NCI-H69 (cell line): ENCODE results near the gene NBDY.
"Not testable (repeated sequence)": the region's sequence is repeated elsewhere in the genome, so short reads cannot be mapped to it uniquely, and the experiment has no call there.

Source experiments
- DNase-seq: peaks from one replicate; lab custom pipeline; 2025; lab: John Stamatoyannopoulos, UW

The NBDY gene

DNA sequence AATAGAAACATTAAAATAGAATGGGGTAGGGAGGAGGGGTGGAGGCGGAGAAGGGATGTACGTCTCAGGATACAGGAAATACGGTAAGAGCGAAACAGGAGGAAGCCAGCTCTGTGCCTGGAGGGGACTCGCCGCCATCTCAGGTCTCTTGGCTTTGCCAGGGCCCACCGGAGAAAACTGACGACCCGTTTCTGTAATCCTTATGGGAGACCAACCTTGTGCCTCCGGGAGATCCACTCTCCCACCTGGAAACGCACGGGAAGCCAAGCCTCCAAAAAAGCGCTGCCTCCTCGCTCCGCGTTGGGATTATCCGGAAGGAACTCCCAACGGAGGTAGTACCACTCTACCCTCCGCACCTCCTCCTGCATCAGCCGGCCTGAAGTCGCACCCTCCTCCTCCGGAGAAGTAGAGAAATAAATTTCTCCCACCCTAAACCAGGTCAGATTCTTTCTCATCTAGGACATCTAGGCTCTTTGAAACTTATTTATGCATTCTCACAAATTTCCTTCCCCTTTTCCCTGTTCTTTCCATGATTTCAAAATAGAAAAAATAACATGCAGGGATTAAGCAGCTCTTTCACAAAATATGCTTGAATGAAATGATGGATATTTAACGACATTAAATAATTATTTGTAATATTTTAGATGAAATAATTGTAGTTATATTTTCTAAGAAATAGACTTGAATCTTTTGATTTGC, at the start of gene NBDY:
NBDY (plus strand) TSS at position 92 of the 699 bp plus-strand sequence; CDS start at position 203, 111 bp downstream.
- DNase-seq, result peak; percentile 76

- DNase-seq, result not testable (repeated sequence)
Observed at GRCh38 chrX:56704530-56704929, 24.5 kb upstream of the NBDY start.

GRCh38 chrX:56726605-56727004, 2.4 kb upstream of the NBDY start:
- DNase-seq, result peak; percentile 60

DNA sequence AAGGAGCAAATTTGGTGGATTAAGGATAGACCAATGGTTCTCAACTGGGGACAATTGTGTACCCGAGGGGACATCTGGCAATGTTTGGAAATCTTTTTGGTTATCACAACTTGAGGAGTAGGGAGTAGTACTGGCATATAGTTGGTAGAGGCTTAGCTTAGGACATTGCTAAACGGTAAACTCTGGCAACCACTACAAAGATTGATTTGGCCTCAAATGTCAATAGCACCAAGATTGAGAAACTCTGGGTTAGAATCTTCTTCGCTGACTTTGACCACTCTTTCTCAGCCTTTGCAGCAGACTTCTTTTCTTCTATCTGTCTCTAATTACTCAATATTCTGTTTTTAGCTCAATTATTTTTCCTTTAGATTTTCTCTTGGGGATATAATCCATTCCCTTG, 1.5 kb upstream of the NBDY start:
- no peak for DNase-seq

- peak; percentile 11 for DNase-seq
Observed at GRCh38 chrX:56728321-56728720, 722 bp upstream of the NBDY start.

DNA sequence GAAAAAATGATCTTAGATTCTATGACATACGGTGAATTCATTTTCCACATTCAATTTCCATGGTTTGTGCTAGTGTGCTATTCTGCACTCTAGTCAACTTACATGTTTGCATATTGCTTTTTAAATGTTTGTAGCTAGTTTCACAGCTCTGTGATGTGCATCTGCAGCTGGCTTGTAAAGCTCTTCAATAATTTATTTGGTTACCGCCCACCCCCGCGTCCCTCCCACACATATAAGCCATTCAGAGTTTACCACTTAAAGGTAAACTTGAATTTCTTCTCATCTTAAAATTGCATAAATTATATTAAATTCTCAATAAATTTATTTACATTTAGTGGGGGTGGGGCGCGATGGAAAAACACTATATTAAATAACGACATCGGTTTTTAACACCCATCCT, 291 bp upstream of the NBDY start:
- DNase-seq, result peak; percentile 42

GRCh38 chrX:56733459-56734046, 4.5 kb downstream of the NBDY start:
- peak; percentile 66 for DNase-seq

DNA sequence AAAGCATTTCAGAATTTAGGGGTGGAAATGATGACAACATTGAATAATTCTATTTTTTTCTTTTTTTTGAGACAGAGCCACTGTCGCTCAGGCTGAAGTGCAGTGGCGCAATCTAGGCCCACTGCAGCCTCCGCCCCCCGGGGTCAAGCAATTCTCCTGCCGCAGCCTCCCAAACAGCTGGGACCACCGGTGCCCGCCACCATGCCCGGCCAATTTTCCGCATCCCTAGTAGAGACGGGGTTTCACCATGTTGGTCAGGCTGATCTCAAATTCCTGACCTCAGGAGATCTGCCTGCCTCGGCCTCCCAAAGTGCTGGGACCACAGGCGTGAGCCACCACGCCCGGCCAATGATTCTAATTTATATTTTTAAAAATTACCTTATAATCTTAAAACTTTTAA, 7.2 kb downstream of the NBDY start:
- no peak for DNase-seq

GRCh38 chrX:56738670-56739069, 9.6 kb downstream of the NBDY start:
- DNase-seq, result no peak

DNA sequence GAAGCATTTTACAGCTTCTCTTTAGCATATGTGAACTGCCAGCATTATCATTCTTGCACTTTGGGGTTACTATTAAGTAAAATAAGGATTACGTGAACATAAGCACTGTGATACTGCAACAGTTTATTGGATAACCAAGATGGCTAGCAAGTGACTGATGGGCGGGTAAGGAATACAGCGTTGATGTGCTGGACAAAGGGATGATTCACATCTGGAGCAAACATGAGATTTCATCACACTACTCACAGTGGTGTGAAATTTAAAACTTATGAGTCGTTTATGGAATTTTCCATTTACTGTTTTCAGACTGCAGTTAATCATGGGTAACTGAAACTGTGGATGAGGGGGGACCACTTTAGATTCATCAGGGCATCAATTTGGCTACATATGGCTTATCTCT, 16.0 kb downstream of the NBDY start:
- DNase-seq, result no peak

- no peak for DNase-seq
Observed at GRCh38 chrX:56746996-56747395, 18.0 kb downstream of the NBDY start.

- DNase-seq, result no peak
Observed at GRCh38 chrX:56751071-56751470, 22.0 kb downstream of the NBDY start.

GRCh38 chrX:56757327-56757726, 28.3 kb downstream of the NBDY start:
- no peak for DNase-seq

DNA sequence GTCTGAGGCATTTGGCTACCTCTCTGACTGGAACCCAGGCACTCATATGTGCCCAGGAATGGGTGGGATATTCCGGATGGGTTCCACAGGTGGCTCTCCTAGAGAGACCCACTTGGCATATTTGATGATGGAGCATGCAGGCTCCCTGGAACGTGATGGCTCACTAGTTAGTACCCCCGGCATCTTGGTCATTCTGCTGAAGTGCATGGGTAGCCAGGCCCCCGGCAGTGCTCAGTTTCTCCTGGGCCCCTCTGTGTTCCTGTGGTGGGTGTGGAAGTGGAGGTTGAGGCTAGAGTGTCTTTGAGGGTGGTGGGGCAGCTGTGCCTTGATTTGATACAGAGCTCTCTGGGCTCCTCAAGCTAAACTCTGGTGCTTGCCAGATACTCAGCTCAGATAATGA, 29.4 kb downstream of the NBDY start:
- no peak for DNase-seq

GRCh38 chrX:56759736-56760409, 30.8 kb downstream of the NBDY start:
- DNase-seq, result no peak

GRCh38 chrX:56760410-56761124, 31.5 kb downstream of the NBDY start:
- DNase-seq, result not testable (repeated sequence)

DNA sequence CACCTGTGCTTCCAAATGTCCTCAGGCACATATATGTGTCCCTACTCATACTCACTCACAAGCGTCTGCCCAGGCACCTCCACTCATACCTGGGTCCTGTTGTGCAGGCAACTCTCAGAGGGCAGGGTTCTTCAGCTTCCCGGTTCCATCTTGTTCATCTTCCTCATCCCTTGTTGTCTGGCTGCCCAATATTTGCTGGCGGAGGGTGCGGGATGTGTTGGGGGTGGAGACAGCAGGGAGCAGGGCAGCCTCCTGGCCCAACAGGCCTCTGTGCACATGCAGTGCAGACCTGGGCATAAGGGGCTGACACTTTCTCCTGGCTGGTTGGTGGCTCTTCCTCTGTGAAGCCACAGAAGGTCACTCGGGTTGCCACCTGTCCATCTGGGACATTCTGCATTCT, 32.1 kb downstream of the NBDY start:
- no peak for DNase-seq

DNA sequence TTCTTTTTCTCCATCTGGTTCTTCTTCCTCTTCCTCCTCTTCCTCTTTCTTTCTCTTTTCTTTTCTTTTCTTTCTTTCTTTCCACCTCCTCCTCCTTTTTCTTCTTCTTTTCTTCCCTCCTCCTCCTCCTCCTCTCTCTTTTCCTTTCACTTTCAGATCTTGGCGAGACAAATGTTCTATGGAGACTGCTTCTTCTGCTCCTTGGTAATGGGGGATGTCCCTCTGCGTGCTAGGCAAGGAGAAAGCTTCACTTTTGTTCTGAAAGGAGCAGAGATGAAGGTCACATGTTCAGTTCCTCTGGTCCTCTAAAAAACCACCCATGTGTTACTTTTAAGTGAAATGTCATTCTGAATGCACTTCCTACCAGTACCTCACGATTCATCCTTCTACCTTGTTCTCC, 33.2 kb downstream of the NBDY start:
- DNase-seq, result no peak

DNA sequence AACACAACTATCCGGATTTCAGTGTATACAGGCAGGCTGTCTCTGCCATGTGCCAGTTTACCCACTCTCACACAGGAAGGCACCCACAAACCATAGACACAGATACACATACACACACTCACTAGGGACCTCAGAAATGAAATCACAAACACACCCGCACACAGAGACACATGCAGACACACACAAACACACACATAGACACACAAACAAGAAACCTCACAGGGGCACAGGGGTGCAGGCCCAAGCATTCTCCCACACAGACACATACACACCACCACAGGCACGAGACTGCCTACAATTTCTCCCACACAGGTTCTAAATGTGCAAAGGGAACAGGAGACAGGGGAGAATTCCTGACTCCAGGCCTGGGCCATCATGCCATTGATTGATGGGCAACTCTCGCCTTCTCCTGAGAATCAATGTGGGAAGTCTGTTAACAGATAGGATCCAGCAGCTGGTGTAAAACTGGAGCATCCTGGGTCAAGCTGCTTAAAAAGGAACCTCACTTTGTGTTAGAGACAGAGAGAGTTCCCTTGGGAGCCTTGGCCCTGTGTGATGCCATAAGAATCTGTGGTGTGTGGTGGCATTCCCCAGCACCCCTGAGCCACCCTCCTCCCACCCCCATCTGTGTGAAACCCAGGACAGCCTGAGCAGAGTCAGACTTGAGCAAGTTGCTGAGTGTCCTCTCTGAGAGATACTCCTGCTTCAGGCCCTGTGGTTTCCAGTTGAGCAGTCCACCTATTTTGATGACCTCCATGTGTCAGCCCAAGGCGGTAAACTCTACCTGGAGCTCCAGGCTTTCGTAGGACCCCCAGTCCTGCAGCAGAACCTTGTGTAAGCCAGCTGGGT, 33.9 kb downstream of the NBDY start:
- no peak for DNase-seq

DNA sequence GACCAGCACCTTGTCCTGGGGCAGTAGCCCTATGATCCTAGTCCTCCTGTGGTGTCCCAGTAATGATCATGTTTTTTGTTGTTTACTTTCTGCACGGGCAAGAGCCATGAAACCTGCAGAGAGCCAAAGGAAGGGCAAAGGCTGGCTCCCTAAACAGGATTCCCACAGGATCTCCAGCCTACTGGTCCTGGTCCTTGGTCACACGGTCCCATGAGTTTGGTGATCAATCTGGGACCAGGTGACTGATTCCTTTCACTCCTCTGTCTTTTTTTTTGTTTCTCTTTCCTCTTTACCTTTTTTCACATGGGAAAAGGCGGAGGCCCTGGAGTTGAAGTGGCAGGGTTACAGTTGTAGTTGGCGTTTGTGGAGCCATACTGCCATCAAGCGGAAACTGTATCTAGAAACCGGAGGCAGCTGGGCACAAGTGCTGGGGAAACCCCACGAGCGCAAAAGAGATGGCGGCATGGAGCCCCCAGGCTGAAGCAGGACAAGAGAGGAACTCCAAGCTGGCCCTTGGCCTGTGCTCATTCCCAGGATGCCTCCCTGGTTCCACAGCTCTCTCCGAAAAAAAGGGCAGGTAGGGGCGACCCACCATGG, 34.6 kb downstream of the NBDY start:
- DNase-seq, result no peak
